GM12892 (cell line): ENCODE results near the gene ANG. TPM values are rescaled to one million over a fixed set of nuclear protein-coding genes. Genes with fewer than 3 reads are reported as not detected.
"Not testable (repeated sequence)": the region's sequence is repeated elsewhere in the genome, so short reads cannot be mapped to it uniquely, and the experiment has no call there.

Source experiments
- DNase-seq: peaks from one replicate; pipeline ENCODE4 v3.0.0; 2011; ENCODE audit not compliant: insufficient read length
- FAIRE-seq: peaks from 2 replicates; lab custom pipeline; 2011; peaks lifted over from hg19 to GRCh38; lab: Jason Lieb, UNC
- POLR2A ChIP-seq: IDR thresholded peaks from 2 replicates; pipeline ENCODE4 v1.6.1; 2011; ENCODE audit warnings: low read depth, low read length, control low read depth
- POLR2AphosphoS5 ChIP-seq: IDR thresholded peaks from 2 replicates; pipeline ENCODE4 v1.6.1; 2011; ENCODE audit warnings: low read depth, low read length, control low read depth
- TAF1 ChIP-seq: IDR thresholded peaks from 2 replicates; pipeline ENCODE4 v1.6.1; 2011; ENCODE audit warnings: low read depth, mild to moderate bottlenecking, control low read depth, low read length, borderline replicate concordance
- polyA plus RNA-seq: library from polyadenylated mRNA; unstranded; fragments of >200 nt; gene quantifications from one replicate; pipeline ENCODE4 v1.2.1, GENCODE V29; 2012; ENCODE audit warnings: missing spikeins, inconsistent platforms; ENCODE audit not compliant: missing spikeins

ANG gene
- polyA plus RNA-seq = 1.2 TPM

DNA sequence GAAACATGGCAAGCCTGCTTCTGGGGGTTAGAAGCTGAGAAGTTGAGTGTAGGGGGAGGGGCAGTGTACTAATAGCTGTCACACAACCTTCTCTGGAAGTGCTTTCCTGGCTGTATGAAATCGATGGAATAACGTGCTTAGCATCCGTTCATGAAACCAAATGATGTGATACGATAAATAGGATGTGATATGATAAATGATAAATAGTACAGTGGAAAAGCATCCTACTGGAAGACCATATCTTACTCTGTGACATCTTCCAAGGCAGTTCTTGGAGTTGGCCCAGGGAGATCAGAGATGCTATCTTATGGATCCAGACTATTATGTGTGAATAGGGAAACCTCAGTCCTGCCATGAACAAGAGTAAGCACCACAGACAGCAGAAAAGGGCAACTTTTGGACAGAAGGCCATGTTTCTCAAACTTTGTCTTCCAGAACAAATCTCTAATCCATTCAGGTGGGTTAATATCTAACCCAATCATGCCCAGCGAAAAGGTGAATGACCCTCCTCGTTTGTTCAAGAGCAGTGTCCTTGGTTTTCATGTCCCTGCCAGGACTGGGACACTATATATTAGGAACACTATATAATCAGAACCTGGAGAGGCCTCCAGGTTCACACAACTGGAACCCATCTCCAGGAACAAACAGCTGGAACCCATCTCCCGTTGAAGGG is at the start of gene ANG:
Gene ANG (plus strand): TSS at position 598 of the 673 bp plus-strand sequence. CDS start 4,801 bp downstream, outside the sequence.
- FAIRE-seq (no peak), DNase-seq (no peak)
- TF ChIP-seq POLR2A = no peak
- no peak for TF ChIP-seq POLR2AphosphoS5
- no peak for TF ChIP-seq TAF1

DNA sequence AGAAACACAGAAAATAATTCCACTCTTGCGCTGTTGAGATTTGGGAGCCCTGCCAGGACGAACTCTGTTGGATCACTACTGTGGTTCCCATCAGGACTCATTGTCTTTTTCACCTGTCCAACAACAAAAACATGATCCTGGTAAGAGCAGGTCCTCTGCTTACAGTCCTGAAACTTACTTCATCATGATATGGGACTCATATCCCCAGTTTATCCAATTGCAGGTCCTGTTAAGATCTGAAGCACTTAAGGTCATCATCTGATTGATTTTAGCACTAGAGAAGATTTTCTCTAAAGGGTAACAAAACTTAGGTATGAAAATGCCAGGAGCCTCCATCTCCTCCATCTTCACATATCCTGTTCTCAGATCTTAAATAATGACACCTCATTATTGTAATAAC is 47.0 kb upstream of the ANG start, which contains the start of gene OR6S1:
Gene OR6S1 (minus strand): TSS at position 101 of the 400 bp plus-strand sequence. CDS start 0 bp downstream, at position 101.
- DNase-seq (no peak), FAIRE-seq (no peak)
- TF ChIP-seq TAF1 (no peak), POLR2A (no peak), POLR2AphosphoS5 (no peak)

DNA sequence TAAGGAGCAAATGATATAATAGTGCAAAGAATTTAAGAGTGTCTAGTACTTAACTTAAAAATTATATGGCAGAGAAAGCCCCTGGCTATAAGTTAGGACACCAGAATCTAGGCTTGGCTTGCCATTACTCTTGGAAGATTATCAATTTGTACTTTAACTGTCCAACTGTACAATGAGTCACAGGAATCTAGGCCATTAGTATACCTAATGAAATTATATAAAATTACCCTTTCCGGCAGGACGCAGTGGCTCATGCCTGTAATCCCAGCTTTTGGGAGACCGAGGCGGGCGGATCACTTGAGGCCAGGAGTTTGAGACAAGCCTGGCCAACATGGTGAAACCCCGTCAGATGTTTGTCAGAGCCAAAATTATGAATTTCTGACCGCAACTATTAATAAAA is 46.4 kb upstream of the ANG start:
- DNase-seq = no peak
- FAIRE-seq = no peak
- TF ChIP-seq POLR2A = no peak
- no peak for TF ChIP-seq TAF1
- no peak for TF ChIP-seq POLR2AphosphoS5

DNA sequence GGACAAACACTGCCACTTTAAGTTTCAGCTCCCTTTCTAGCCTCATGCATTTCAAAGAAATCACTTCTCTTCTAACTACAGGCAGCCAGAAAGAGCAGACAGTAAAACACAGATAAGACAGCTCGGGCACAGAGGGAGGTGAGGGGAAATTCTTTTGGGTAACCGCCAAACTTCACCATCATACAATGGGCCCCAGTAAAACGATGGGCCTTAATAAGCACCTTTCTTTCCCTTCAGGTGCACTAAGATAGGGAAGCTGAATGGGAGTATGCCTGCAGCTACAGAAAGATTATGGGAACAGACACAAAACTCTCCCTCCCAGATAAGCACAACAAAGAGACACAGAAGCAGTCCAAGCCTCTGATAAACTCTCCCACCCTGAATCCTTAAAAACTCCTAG is 45.8 kb upstream of the ANG start:
- FAIRE-seq, DNase-seq: not testable (repeated sequence)

DNA sequence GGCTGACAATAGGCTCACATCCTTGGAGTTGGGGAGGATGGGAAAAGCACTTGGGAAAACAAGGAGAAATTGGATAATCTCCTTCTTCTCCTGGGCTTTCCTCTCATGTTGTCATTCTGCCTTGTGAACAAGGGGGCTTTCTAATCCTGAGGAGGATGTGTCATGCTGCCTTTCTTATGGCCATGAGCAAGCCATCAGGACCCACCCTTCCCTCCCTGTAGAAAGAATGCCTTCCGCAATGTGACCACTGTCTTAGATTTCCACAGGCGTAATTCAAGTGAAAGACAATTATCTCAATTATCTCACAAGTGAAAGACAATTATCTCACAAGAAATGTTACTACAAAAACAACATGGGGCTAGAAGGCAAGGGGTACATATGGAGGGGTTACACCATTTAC is 44.0 kb upstream of the ANG start:
- DNase-seq (no peak), FAIRE-seq (no peak)
- no peak for TF ChIP-seq TAF1
- TF ChIP-seq POLR2AphosphoS5 = no peak
- no peak for TF ChIP-seq POLR2A

DNA sequence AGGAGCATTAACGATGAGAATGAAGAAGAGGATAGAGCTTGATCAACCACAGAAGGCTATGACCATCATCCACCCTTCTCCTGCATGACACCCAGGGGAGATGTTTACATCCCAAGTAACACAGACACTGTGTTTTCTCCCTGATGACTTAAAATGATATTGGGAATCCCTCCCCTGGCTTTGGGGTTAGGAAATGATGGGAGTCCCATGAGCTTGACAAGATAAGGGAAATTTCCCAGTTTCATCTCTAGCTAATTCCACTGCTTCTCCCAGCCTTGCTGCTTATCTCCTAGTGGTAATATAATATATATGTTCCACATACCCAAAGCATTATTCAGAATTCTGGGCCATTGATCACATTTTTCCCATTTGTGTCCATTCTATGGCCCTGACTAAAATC is 43.1 kb upstream of the ANG start:
- DNase-seq (no peak), FAIRE-seq (no peak)
- TF ChIP-seq POLR2AphosphoS5 = no peak
- TF ChIP-seq TAF1 = no peak
- TF ChIP-seq POLR2A = no peak

DNA sequence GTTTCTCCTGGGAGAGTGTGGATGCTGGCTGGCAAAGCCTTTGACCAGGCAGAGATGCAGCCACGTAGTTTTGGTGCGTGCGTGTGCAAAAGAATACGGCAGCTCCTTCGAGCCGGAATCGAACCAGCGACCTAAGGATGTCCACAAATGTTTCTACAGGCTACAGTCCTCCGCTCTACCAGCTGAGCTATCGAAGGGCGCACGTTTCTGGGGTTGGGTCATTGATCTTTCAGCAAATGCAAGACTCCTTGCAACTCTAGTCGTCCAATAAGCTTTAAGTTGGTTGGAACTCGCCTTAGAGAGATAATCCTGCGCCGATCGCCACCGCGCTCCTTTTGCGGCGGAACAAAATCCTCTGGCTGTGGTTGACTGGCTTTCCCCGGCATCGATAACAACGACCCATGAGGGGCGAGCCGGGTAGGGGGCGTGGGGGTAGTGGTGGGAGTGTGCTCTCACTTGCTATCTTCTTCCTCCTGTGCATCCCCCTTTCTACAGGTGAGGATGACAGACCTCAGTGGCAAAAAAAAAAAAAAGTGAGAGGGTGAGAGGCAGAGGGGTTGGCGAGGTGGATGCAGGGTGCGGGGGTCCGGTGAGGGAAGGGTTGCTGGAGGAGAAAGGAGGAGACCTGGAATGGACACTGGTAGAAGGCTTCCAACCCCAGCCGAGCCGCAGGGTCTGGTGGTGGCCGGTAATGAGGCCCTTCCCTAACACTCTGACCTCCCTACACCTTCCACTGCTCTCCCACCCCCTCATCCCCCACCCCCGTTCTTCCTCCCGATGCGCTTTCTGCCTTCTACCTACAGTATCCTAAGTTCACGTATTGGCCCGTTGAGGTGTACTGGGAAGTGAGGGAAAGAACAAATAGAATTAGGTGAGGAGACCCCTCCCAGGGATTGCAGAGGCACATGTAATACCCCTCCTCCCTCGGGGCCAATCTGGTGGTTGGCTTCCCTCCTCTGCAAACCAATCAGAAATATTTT is 35.3 kb upstream of the ANG start:
- DNase-seq (no peak), FAIRE-seq (peak; percentile 70)
- TF ChIP-seq TAF1 = no peak

DNA sequence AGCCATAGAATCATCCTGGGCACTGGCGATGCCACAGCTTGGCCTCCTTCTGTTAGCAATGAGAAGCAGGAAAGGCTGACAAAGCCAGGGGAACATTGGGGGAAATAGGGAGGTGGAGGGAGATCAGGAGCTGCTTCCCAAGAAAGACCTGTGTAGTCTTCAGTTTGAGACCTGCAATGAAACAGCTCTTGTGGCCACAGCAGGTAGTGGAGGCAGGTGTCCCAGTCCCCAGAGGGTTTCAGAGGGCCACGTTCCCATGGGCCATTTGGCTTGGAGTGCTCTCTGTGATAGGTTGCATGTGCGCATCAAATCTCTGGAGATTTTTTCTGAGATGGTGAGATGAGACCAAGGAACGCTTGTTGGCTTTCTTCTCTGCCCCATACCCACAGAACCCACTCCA is 32.7 kb upstream of the ANG start:
- TF ChIP-seq POLR2AphosphoS5 (no peak), POLR2A (no peak), TAF1 (no peak)
- DNase-seq (no peak), FAIRE-seq (no peak)

DNA sequence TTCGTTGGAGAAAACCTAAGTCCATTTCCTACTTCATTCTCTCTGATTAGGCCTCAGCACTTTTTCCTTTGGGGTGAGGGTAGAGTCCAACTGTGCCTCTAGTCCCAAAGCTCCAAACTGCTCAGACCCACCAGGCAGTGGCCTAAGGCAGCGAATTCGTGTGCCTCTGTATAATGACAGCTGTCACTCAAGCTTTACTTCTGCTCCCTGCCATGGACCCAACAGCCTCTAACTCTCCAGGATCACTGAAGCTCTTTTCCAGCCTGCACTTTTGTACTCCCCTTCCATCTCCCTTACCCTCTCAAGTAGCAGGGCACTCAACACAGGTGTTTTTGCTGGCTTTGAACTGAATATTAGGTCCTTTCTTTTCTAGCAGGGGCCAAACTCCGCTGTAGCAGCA is 32.3 kb upstream of the ANG start:
- TF ChIP-seq TAF1 = no peak
- TF ChIP-seq POLR2A = no peak
- no peak for TF ChIP-seq POLR2AphosphoS5
- no peak for DNase-seq
- no peak for FAIRE-seq

DNA sequence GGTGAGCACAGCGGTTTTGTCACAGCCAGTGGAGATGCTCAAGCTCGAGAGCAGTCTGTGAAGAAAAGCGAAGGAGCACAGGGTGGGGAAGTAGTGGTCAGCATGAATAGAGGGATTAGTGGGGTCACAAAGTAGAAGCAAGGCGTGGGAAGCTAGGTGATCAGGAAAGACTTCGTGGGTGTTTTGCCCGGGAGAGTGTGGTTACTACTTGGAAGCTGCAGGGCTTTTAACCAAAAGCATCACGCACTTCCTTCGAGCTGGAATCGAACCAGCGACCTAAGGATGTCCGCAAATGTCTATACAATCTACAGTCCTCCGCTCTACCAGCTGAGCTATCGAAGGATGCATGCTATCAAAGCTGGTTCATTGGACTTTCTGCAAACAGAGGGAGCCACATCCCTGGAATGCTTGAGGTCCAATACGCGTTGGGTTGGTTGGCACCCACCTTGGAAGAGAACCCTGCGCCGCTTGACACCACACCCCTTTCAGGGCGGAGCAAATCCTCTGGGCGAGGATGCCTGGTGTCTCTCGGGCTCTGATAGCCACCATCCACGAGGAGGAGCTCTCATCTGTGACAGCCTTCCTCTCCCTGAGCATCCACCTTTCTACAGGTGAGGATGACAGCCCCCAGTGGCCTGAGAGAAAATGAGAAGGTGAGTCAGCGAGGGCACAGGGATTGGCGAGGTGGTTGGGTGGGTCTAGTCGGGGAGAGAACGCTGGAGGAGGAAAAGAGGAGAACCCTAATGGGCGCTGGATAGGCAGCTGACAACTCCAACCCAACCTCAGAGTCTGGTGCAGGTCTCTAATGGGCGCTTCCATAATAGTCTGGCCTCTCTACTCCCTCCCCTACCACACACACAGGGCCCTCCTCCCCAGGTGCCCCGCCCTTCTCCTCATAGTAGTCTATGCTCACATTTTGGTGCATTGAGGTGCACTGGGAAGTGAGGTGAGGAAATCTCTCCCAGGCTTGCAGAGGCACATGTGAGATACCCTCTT is 31.1 kb upstream of the ANG start:
- no peak for FAIRE-seq
- TF ChIP-seq POLR2AphosphoS5 (no peak), POLR2A (no peak), TAF1 (no peak)
- DNase-seq = no peak

DNA sequence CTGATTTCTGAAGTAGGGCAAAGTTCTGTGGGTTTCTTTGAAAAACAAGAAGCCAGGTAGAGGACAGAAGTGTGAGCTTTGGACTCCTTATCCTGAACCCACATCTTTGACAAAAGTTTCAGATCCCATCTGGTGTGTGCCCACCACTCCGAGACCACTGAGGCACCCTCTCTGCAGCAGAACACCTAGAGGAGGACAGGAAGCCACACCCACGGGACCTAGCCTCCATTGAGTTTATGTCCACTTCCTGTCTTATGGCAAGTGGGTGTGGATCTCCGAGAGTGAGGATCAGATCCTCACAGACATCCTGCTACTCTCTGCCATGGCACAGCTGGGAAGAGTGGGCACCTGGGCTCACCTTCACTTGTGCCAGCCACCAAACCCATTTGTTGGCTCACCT is 30.3 kb upstream of the ANG start:
- FAIRE-seq (no peak), DNase-seq (no peak)
- TF ChIP-seq TAF1 = no peak
- TF ChIP-seq POLR2AphosphoS5 = no peak
- TF ChIP-seq POLR2A = no peak

DNA sequence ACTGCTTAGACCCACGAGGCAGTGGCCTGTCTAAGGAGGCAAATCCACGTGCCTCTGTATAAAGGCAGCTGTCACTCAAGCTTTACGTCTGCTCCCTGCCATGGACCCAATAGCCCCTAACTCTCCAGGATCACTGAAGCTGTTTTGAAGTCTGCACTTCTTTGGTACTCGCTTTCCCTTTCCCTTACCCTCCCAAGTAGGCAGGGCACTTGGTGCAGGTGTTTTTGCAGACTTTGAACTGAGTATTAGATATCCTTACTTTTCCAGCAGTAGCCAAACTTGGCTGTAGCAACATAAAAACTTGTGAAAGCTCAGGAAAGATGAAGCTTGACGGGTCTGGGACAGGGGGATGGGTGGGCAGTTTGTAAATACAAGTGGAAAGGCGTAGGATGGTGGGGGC is 29.2 kb upstream of the ANG start:
- peak; percentile 32; the same call in 1 of the 2 replicates for TF ChIP-seq POLR2AphosphoS5
- TF ChIP-seq POLR2A = no peak
- FAIRE-seq (no peak), DNase-seq (no peak)
